ENCODE measurements around the gene CLIP2.

DNA sequence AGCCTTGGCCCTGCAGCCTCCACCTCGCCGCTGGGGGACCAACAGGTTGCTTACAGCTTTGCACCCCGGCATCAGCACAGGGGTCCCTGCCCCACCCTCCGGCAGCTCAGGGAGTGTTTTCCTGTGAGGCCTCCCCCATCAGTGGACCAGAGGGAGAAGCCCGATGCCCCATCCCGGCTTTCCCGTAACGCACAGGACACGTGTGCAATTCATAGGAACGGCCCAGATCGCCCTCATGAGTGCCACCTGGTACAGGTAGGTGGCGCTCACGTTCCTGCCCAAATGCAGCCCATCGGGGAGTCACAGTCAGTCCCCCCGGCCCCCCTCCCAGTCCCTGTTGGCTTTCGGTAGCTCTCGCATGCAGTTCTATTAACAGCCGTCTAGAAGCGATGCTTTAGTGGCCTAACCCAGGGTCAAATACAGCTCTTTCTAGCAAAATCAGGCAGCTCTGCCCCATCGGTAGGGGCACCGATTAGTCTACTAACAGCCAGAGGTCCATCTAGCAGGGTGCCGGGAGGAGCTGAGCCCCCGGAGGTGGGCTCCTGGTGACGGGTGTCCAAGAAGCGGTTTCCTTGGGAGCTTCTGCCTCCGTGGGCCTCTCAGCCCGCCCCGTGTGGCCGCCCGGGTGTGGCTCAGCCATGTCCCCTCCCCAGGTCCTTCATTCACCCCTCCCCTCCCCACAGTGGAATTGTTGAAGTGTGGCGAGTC is 116.1 kb downstream of the CLIP2 start:
- TF ChIP-seq POLR2A (IDR thresholded peaks at IDR 0.05; ENCODE audit: low read depth, low read length): no peak
- no peak for TF ChIP-seq POLR2AphosphoS5 (IDR thresholded peaks at IDR 0.05; ENCODE audit: low read depth, low read length)
- no peak for TF ChIP-seq TAF1 (IDR thresholded peaks at IDR 0.05; ENCODE audit: borderline replicate concordance, low read depth, low read length)

All from GM12892 (cell line).